ENCODE data around the gene CRY1.
A peak's percentile ranks its signal among the peaks of the same experiment; 100 is the strongest.

Gene CRY1

DNA sequence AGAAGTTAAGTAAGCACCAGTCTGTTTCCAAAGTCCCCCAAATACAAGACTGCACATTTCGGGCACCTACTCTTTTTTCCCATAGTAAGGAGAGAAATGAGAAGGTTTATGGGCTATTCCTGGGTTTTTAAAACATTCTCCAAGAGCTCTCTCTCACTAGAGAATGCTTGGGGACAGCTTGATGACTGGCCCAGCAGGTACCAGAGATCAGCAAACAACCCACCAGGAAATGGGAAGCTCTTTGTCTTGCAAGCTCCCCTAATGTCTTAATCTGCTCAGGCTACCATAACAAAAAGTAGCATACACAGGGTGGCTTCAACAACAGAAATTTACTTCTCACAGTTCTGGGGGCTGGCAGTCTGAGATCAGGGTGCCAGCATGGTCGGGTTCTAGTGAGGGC lies 41.8 kb upstream of the CRY1 start:
- H3K27me3 ChIP-seq (ENCODE audit: low read length): no peaks in the 10 kb centered on the region
- no peaks in the 10 kb centered on the region for H3K9me2 ChIP-seq (replicated peaks; ENCODE audit: insufficient read depth, low read length)
- H3K27ac ChIP-seq (ENCODE audit: low read depth, low read length): no peak overlapping the region
- H3K4me3 ChIP-seq (ENCODE audit: insufficient read depth, low read length, poor library complexity, severe bottlenecking): no peak overlapping the region
- no peaks in the 10 kb centered on the region for H3K36me3 ChIP-seq (ENCODE audit: low read length)
- H3F3A ChIP-seq (ENCODE audit: insufficient read depth): no peaks in the 10 kb centered on the region
- H3K4me2 ChIP-seq (ENCODE audit: low read depth, low read length, poor library complexity, severe bottlenecking): no peak overlapping the region
- no peaks in the 10 kb centered on the region for H3K9me3 ChIP-seq (ENCODE audit: insufficient read depth, low read length)
- no peak overlapping the region for H3K9ac ChIP-seq (ENCODE audit: low read length)
- H4K20me1 ChIP-seq (ENCODE audit: low read depth, low read length): no peaks in the 10 kb centered on the region
- TF ChIP-seq, protein P1, sequence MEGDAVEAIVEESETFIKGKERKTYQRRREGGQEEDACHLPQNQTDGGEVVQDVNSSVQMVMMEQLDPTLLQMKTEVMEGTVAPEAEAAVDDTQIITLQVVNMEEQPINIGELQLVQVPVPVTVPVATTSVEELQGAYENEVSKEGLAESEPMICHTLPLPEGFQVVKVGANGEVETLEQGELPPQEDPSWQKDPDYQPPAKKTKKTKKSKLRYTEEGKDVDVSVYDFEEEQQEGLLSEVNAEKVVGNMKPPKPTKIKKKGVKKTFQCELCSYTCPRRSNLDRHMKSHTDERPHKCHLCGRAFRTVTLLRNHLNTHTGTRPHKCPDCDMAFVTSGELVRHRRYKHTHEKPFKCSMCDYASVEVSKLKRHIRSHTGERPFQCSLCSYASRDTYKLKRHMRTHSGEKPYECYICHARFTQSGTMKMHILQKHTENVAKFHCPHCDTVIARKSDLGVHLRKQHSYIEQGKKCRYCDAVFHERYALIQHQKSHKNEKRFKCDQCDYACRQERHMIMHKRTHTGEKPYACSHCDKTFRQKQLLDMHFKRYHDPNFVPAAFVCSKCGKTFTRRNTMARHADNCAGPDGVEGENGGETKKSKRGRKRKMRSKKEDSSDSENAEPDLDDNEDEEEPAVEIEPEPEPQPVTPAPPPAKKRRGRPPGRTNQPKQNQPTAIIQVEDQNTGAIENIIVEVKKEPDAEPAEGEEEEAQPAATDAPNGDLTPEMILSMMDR (IDR thresholded peaks at IDR 0.05; ENCODE audit: insufficient read depth, low read length, poor library complexity, severe bottlenecking): no peak
- no peak for TF ChIP-seq EZH2phosphoT487 (conservative IDR thresholded peaks at IDR 0.05; ENCODE audit: low read length)
- H3K79me2 ChIP-seq (ENCODE audit: insufficient read depth, low read length): no peaks in the 10 kb centered on the region
- H2AFZ ChIP-seq (ENCODE audit: low read depth, low read length, severe bottlenecking): no peak overlapping the region

DNA sequence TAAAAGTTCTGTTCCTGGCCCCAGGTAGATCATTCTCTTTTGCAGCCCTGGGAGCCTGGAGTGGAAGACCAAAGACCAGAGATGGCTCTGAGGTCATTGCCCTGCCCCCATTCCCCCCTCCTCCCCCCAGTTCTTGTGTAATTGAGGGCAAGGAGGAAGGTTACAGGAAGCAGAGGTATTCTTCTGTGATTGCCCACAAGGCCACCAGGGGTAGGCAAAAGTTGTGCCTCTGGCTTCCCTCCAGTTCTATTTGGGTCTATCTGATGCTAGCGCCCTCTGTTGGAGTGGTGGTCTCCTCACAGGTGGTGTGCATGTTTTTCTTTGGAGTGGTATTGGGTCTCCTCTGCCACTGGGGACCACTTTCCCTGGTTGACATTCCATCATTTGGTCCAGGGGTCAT lies 41.2 kb upstream of the CRY1 start:
- Histone ChIP-seq H3K36me3 (ENCODE audit: low read length) (no peaks in the 10 kb centered on the region), H3K4me3 (ENCODE audit: insufficient read depth, low read length, poor library complexity, severe bottlenecking) (no peak overlapping the region), H3K9ac (ENCODE audit: low read length) (no peak overlapping the region), H3K9me3 (ENCODE audit: insufficient read depth, low read length) (no peaks in the 10 kb centered on the region), H3K9me2 (replicated peaks; ENCODE audit: insufficient read depth, low read length) (no peaks in the 10 kb centered on the region), H3K27me3 (ENCODE audit: low read length) (no peaks in the 10 kb centered on the region), H3K79me2 (ENCODE audit: insufficient read depth, low read length) (no peaks in the 10 kb centered on the region), H3K4me2 (ENCODE audit: low read depth, low read length, poor library complexity, severe bottlenecking) (no peak overlapping the region), H2AFZ (ENCODE audit: low read depth, low read length, severe bottlenecking) (no peak overlapping the region), H3F3A (ENCODE audit: insufficient read depth) (no peaks in the 10 kb centered on the region), H4K20me1 (ENCODE audit: low read depth, low read length) (no peaks in the 10 kb centered on the region), H3K27ac (ENCODE audit: low read depth, low read length) (no peak overlapping the region)
- no peak for TF ChIP-seq EZH2phosphoT487 (conservative IDR thresholded peaks at IDR 0.05; ENCODE audit: low read length)
- TF ChIP-seq, protein P1 (IDR thresholded peaks at IDR 0.05; ENCODE audit: insufficient read depth, low read length, poor library complexity, severe bottlenecking): peak; percentile 17

DNA sequence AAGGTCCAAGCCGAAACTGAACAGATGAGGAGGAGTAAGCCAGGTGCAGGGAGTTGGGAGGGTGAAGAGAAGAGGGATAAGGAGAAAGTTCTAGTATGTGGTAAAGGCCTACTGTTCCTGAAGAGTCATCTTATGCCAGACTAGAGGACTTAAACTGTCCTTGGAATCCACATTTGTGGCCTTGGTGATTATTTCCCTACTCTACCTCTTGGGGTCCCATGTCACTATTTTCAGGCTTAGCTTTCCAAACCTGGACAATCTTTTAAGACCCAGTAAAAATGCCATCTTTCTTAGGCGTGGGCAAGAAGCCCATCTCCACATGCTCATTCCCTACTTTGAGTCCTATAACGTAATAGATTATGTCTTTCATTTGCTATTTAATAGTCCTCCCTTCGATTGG lies 40.1 kb upstream of the CRY1 start:
- Histone ChIP-seq H4K20me1 (ENCODE audit: low read depth, low read length) (no peaks in the 10 kb centered on the region), H3K36me3 (ENCODE audit: low read length) (no peaks in the 10 kb centered on the region), H3K27ac (ENCODE audit: low read depth, low read length) (no peak overlapping the region), H2AFZ (ENCODE audit: low read depth, low read length, severe bottlenecking) (no peak overlapping the region), H3K27me3 (ENCODE audit: low read length) (no peaks in the 10 kb centered on the region), H3F3A (ENCODE audit: insufficient read depth) (no peaks in the 10 kb centered on the region), H3K9me2 (replicated peaks; ENCODE audit: insufficient read depth, low read length) (no peaks in the 10 kb centered on the region), H3K4me3 (ENCODE audit: insufficient read depth, low read length, poor library complexity, severe bottlenecking) (no peak overlapping the region), H3K9me3 (ENCODE audit: insufficient read depth, low read length) (no peaks in the 10 kb centered on the region), H3K79me2 (ENCODE audit: insufficient read depth, low read length) (no peaks in the 10 kb centered on the region), H3K9ac (ENCODE audit: low read length) (no peak overlapping the region), H3K4me2 (ENCODE audit: low read depth, low read length, poor library complexity, severe bottlenecking) (no peak overlapping the region)
- TF ChIP-seq, protein P1 (IDR thresholded peaks at IDR 0.05; ENCODE audit: insufficient read depth, low read length, poor library complexity, severe bottlenecking): no peak
- TF ChIP-seq EZH2phosphoT487 (conservative IDR thresholded peaks at IDR 0.05; ENCODE audit: low read length): no peak

Measured in SU-DHL-6 (cell line).